H1 (cell line): ENCODE results near the gene PAK5. TPM values are rescaled to one million over a fixed set of nuclear protein-coding genes. Genes with fewer than 3 reads are reported as not detected.
A peak's percentile ranks its signal among the peaks of the same experiment; 100 is the strongest.

Experiments used
- CHD2 ChIP-seq: IDR thresholded peaks from 2 replicates; pipeline ENCODE4 v1.6.1; 2012; ENCODE audit warnings: low read length, improper control_type of control experiment
- EZH2 ChIP-seq: fragments of 200-600 bp; sonication (generic); IDR thresholded peaks from 2 replicates; pipeline ENCODE4 v1.7.1; 2012; ENCODE audit warnings: low read depth, mild to moderate bottlenecking, moderate library complexity, low read length, inconsistent platforms; ENCODE audit not compliant: severe bottlenecking
- TAF7 ChIP-seq: optimal IDR thresholded peaks from 2 replicates; pipeline ENCODE3; 2011; ENCODE audit warnings: low read depth, mild to moderate bottlenecking, inconsistent platforms, low read length, moderate library complexity, borderline replicate concordance
- polyA plus RNA-seq, 7 experiments: library from polyadenylated mRNA; depleted of rRNA in 3 of 7; stranded (reverse) in 5 of 7; unstranded in 2 of 7; fragments of >200 nt in 5 of 7; fragments of 200-250 nt in 2 of 7; gene quantifications; 1 replicate in 5 of 7; 2 replicates in 1 of 7; 4 replicates in 1 of 7; pipeline versions ENCODE4 v1.2.1 to v1.2.3, GENCODE V29; 2011 to 2013; ENCODE audit warnings: missing spikeins in 2 of 7, mixed read lengths in 2 of 7
- total RNA-seq: library from RNA; stranded (reverse); fragmentation: NEBNext Ultra II Directional; extraction: Animal tissue kit (Norgen Biotek cat#: 25700); gene quantifications from 2 replicates; pipeline ENCODE4 v1.2.1, GENCODE V29; 2021
- TF ChIP-seq, protein P1 (sequence below): IDR thresholded peaks from 2 replicates; pipeline ENCODE4 v1.6.1; 2012; ENCODE audit warnings: low read length, inconsistent platforms

The PAK5 gene
- total and polyA plus RNA-seq, 2 of the 8 experiments (the other 6 are each of a cell fraction or from before 2014, with no cell fraction given), result 0.54 to 0.80 TPM

DNA sequence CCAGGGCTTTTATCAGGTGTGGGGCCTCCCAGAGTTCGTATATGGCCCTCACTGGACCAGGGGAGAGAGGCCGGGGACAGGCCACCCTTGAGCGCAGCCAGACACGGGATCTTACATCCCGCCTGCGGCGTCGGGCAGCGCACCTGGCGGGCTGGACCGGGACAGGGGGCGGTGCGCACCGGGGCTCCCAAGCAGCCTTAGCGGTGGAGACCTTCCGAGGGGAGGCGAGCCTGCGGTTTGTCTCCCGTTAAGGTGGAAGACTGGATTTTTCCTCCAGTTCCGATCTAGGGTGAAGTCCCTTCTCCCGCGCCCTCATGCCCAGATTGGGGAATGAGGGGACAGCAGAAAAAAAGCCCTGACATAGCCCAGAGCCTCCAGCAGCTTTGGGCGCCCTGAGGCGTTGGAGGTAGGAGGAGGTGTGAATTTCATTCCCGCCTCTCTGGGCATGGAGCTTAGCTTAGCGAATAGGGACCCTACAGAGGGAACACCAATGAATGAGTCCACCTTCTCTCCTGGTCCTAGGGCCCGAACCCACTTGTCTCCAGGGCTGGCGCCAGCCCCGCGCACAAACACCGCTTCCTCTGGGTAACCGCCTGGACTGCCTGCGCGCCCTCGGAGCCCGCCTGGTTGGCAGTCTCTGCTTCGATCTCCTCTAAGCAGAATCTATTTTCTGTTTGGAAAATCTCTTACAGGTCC lies 331.2 kb downstream of the PAK5 start (continued):
- TF ChIP-seq, protein P1, sequence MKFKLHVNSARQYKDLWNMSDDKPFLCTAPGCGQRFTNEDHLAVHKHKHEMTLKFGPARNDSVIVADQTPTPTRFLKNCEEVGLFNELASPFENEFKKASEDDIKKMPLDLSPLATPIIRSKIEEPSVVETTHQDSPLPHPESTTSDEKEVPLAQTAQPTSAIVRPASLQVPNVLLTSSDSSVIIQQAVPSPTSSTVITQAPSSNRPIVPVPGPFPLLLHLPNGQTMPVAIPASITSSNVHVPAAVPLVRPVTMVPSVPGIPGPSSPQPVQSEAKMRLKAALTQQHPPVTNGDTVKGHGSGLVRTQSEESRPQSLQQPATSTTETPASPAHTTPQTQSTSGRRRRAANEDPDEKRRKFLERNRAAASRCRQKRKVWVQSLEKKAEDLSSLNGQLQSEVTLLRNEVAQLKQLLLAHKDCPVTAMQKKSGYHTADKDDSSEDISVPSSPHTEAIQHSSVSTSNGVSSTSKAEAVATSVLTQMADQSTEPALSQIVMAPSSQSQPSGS, result no peak
- TF ChIP-seq CHD2 (no peak), EZH2 (peak; percentile 54), TAF7 (no peak)
- TF ChIP-seq, all 59 proteins: peak for 6
